Osteoblast (primary cell): ENCODE data around the gene DTX4. TPM values are rescaled to one million over a fixed set of nuclear protein-coding genes. Genes with fewer than 3 reads are reported as not detected.

Source experiments
- DNase-seq: peaks from one replicate; pipeline ENCODE4 v3.0.0; 2011; ENCODE audit warnings: low spot score, mixed read lengths; ENCODE audit not compliant: insufficient read length; ENCODE audit errors: missing footprints
- H2AFZ ChIP-seq: 2 replicates; pipeline ENCODE4 v1.6.0; 2011; ENCODE audit warnings: mild to moderate bottlenecking, low read length
- H3K27ac ChIP-seq: 2 replicates; pipeline ENCODE4 v1.5.1; 2011; ENCODE audit warnings: mild to moderate bottlenecking, low read depth, low read length, moderate library complexity
- H3K27me3 ChIP-seq: 2 replicates; pipeline ENCODE4 v1.6.0; 2012; ENCODE audit warnings: mild to moderate bottlenecking, control low read depth, inconsistent platforms, low read length, moderate library complexity; ENCODE audit not compliant: insufficient read depth
- H3K36me3 ChIP-seq: 2 replicates; pipeline ENCODE4 v1.5.1; 2011; ENCODE audit warnings: mild to moderate bottlenecking, low read length, control low read depth, moderate library complexity; ENCODE audit not compliant: insufficient read depth
- H3K4me1 ChIP-seq: 2 replicates; pipeline ENCODE4 v1.5.1; 2011; ENCODE audit warnings: mild to moderate bottlenecking, low read length, control low read depth, moderate library complexity; ENCODE audit not compliant: insufficient read depth
- H3K4me2 ChIP-seq: 2 replicates; pipeline ENCODE4 v1.6.0; 2011; ENCODE audit warnings: mild to moderate bottlenecking, low read length; ENCODE audit not compliant: insufficient read depth
- H3K4me3 ChIP-seq: fragments of 200-600 bp; sonication (generic); 3 replicates; pipeline ENCODE4 v1.5.1; 2012; ENCODE audit warnings: mild to moderate bottlenecking, low read length, inconsistent platforms; ENCODE audit not compliant: insufficient read depth
- H3K79me2 ChIP-seq: 2 replicates; pipeline ENCODE4 v1.6.0; 2012; ENCODE audit warnings: mild to moderate bottlenecking, low read length, control low read depth, inconsistent platforms; ENCODE audit not compliant: insufficient read depth
- H3K9me3 ChIP-seq: 2 replicates; pipeline ENCODE4 v1.5.1; 2011; ENCODE audit warnings: low read depth, low read length, control low read depth
- H4K20me1 ChIP-seq: 2 replicates; pipeline ENCODE4 v1.6.0; 2012; ENCODE audit warnings: mild to moderate bottlenecking, low read length, control low read depth; ENCODE audit not compliant: insufficient read depth
- total RNA-seq: library from RNA; depleted of rRNA; stranded (reverse); fragments of >200 nt; gene quantifications from 2 replicates; pipeline ENCODE4 v1.2.3, GENCODE V29; 2012
- TF ChIP-seq, protein P1 (sequence below): IDR thresholded peaks from 2 replicates; pipeline ENCODE4 v1.5.1; 2011; ENCODE audit warnings: mild to moderate bottlenecking, low read depth, low read length, moderate library complexity; ENCODE audit errors: extremely low read depth

The DTX4 gene
- total RNA-seq, 1 donor: under 0.01 TPM

DNA sequence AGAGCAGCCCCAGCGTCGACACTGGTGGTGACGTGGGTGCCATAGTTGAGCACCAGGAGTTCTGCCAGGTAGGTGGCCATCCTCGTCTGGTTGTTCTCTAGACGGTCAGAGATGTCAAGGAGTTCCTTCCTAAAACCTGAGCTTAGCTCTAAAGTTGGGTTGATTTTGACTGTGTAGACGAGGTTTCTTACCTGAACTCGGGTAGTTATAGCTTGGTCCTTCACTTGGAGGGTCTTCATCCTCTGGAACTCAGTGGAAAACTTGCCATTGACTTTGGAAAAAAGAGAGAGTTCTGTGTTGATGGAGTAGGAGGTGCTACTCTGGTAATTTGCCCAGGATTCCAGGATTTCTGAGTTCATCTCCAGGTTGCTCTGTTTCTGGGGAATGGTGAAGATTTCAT, 40.3 kb downstream of the DTX4 start:
- Histone ChIP-seq H3K9me3 (no peaks in the 10 kb centered on the region), H3K4me3 (no peak overlapping the region), H3K27me3 (peaks cover 40% of the 10 kb centered on the region), H4K20me1 (no peaks in the 10 kb centered on the region), H3K4me2 (no peak overlapping the region), H3K79me2 (no peaks in the 10 kb centered on the region), H3K36me3 (no peaks in the 10 kb centered on the region), H2AFZ (no peak overlapping the region), H3K27ac (no peak overlapping the region), H3K4me1 (peaks cover 32% of the 10 kb centered on the region)
- DNase-seq: no peak
- TF ChIP-seq, protein P1, sequence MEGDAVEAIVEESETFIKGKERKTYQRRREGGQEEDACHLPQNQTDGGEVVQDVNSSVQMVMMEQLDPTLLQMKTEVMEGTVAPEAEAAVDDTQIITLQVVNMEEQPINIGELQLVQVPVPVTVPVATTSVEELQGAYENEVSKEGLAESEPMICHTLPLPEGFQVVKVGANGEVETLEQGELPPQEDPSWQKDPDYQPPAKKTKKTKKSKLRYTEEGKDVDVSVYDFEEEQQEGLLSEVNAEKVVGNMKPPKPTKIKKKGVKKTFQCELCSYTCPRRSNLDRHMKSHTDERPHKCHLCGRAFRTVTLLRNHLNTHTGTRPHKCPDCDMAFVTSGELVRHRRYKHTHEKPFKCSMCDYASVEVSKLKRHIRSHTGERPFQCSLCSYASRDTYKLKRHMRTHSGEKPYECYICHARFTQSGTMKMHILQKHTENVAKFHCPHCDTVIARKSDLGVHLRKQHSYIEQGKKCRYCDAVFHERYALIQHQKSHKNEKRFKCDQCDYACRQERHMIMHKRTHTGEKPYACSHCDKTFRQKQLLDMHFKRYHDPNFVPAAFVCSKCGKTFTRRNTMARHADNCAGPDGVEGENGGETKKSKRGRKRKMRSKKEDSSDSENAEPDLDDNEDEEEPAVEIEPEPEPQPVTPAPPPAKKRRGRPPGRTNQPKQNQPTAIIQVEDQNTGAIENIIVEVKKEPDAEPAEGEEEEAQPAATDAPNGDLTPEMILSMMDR: no peak

DNA sequence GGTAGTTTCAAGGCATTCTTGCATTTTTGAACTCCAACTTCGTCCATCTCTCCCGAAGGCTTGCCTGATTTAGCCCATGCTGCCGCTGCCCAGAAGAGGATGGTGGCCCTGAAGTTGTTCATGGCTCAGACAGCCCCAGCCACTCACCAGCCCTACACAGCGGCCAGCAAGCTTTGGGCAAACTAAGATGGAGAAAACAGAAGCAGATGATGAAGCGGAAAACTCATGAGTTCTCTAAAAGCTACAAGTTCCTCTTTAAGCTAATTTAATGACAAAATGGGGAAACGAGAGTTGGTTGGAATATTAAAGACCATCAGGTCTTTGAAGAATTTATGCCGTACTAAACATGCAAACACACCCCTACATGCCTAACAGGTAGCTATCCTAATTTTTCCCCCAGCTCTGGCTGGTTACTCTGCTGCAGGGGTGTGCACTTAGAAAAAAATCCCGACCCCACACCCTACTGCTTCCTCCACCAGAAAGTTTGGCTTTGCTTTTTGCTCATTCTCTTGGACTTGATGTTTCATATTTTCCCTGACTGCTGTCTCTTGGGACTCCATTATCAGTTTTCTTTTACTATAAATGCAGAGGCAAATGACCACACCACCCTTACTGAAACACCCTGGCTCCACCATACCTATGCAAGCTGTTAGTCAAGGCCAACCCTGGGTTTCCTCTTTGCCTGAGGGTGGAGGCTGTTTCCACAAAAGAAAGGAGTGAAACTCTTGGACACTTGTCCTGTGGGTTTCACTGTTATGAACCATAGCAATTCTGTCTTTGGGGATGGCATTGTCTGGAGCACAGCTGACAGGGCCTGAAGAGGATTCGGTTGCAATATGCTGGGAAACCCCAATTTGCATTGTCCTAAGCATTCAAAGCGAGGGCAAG, 41.1 kb downstream of the DTX4 start, which contains the start of gene MPEG1:
Gene MPEG1 (minus strand): TSS at position 184 of the 888 bp plus-strand sequence. CDS start 62 bp downstream, at position 122.
- DNase-seq: no peak
- TF ChIP-seq, protein P1: no peak
- H4K20me1 ChIP-seq: no peaks in the 10 kb centered on the region

DNA sequence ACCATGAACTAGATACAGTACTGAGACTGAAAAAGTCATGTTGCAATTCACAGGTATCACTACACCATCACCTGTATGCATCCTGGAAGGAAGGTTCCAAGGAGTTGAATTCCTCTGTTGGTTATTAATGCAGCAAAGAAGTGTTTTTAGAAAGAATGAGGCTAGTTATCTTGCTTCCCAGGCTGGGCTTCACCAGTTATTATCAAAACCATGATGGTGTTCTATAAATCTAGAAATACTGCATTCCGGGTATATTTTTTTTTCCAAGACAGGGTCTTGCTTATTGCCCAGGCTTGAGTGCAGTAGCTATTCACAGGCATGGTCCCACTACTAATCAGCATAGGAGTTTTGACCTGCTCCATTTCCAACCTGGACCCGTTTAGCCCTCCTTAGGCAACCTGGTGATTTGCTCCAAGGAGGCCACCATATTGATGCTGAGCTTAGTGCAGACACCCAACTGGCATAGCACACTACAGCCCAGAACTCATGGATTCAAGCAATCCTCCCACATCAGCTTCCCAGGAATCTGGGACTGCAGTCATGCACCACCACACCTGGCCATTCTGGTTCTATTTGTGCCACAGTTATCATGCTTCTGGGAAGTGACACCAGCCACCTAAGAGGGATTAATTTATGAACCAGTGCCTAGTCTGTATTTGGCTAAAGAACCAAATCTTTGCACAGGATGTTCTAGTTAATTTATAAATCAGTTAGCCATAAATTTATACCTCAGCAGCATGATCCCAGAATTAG, 42.4 kb downstream of the DTX4 start:
- H3K27ac ChIP-seq: no peak overlapping the region
- TF ChIP-seq, protein P1: no peak
- H3K27me3 ChIP-seq: peaks cover 42% of the 10 kb centered on the region
- no peaks in the 10 kb centered on the region for H3K9me3 ChIP-seq
- no peak overlapping the region for H3K4me3 ChIP-seq
- no peaks in the 10 kb centered on the region for H3K79me2 ChIP-seq
- H4K20me1 ChIP-seq: no peaks in the 10 kb centered on the region
- no peak overlapping the region for H2AFZ ChIP-seq
- H3K4me1 ChIP-seq: peaks cover 12% of the 10 kb centered on the region
- no peak for DNase-seq
- no peak overlapping the region for H3K4me2 ChIP-seq
- no peaks in the 10 kb centered on the region for H3K36me3 ChIP-seq

More for the DNA sequence above, 41.1 kb downstream of the DTX4 start, which contains the start of gene MPEG1:
- peaks cover 25% of the 10 kb centered on the region for H3K4me1 ChIP-seq
- peaks cover 38% of the 10 kb centered on the region for H3K27me3 ChIP-seq
- H3K9me3 ChIP-seq: no peaks in the 10 kb centered on the region
- H3K36me3 ChIP-seq: no peaks in the 10 kb centered on the region
- no peak within 1 kb of the TSS for H2AFZ ChIP-seq
- H3K27ac ChIP-seq: no peak within 1 kb of the TSS
- H3K4me2 ChIP-seq: no peak within 1 kb of the TSS
- no peaks in the 10 kb centered on the region for H3K79me2 ChIP-seq
- H3K4me3 ChIP-seq: no peak within 1 kb of the TSS
